Body of pancreas (tissue), 4 donors: ENCODE results near the gene CYP1B1. TPM values are rescaled to one million over a fixed set of nuclear protein-coding genes. Genes with fewer than 3 reads are reported as not detected.
"Not testable (repeated sequence)": the region's sequence is repeated elsewhere in the genome, so short reads cannot be mapped to it uniquely, and the experiment has no call there.

Experiments
- ATAC-seq: fragments of 150-250 bp; one replicate; pipeline ENCODE4 v1.9.1; 2016
- DNase-seq, 4 donors: peaks; one replicate each; pipeline ENCODE4 v3.0.0-alpha.2; 2019
- H3K27ac ChIP-seq, 4 donors: fragments of 200-600 bp; sonication (generic); 1 replicate in 3 of 4; 2 replicates in 1 of 4; pipeline versions ENCODE4 v1.5.1 to v1.6.1; 2016 to 2019; ENCODE audit warnings: mild to moderate bottlenecking in 1 of 4, mixed read lengths in 1 of 4, moderate library complexity in 1 of 4
- H3K27me3 ChIP-seq, 2 donors: fragments of 200-600 bp; sonication (generic); one replicate each; pipeline ENCODE4 v1.6.0; 2016; ENCODE audit warnings: mild to moderate bottlenecking in 1 of 2
- H3K36me3 ChIP-seq, 2 donors: fragments of 200-600 bp; sonication (generic); replicated peaks in 1 of 2; 2 replicates each; pipeline ENCODE4 v1.5.1; 2016; ENCODE audit warnings: low read depth in 2 of 2; ENCODE audit not compliant: insufficient read depth in 1 of 2
- H3K4me1 ChIP-seq: fragments of 200-600 bp; sonication (generic); one replicate; pipeline ENCODE4 v1.6.0; 2016
- H3K4me3 ChIP-seq, 2 donors: fragments of 200-600 bp; sonication (generic); 1 replicate in 1 of 2; 2 replicates in 1 of 2; pipeline ENCODE4 v1.5.1; 2016 to 2019
- H3K9me3 ChIP-seq, 3 donors: fragments of 200-600 bp; sonication (generic); 1 replicate in 2 of 3; 2 replicates in 1 of 3; pipeline ENCODE4 v1.5.1; 2016
- POLR2A ChIP-seq, 3 donors: fragments of 450-650 bp; IDR thresholded peaks; one replicate each; pipeline ENCODE4 v1.6.1; 2016; ENCODE audit warnings: antibody characterized with exemption in 3 of 3, mild to moderate bottlenecking in 2 of 3
- WGBS, 2 donors: methylation state at CpG; one replicate each; pipeline ENCODE4 v1.1.5; 2017; 5-methylcytosine and 5-hydroxymethylcytosine counted together
- intact Hi-C: fragments of 100-400 bp; cut with DNase I; formaldehyde crosslinking; loops from one replicate; pipeline ENCODE4 v1.15.1; 2023
- total RNA-seq, 2 donors: library from RNA; depleted of rRNA; stranded (reverse); fragments of >200 nt; gene quantifications; one replicate each; pipeline ENCODE4 v1.1.0, GENCODE V29; 2016
- TF ChIP-seq, protein P1 (sequence below), 7 experiments: fragments of 450-650 bp in 4 of 7; fragments of 200-600 bp in 3 of 7; sonication (generic) in 3 of 7; IDR thresholded peaks; one replicate each; pipeline ENCODE4 v1.5.1; 2016 to 2019; ENCODE audit warnings: antibody characterized with exemption in 7 of 7

CYP1B1 gene
- total RNA-seq, 2 donors from 2014 or later, result 9.1 to 22.4 TPM

DNA sequence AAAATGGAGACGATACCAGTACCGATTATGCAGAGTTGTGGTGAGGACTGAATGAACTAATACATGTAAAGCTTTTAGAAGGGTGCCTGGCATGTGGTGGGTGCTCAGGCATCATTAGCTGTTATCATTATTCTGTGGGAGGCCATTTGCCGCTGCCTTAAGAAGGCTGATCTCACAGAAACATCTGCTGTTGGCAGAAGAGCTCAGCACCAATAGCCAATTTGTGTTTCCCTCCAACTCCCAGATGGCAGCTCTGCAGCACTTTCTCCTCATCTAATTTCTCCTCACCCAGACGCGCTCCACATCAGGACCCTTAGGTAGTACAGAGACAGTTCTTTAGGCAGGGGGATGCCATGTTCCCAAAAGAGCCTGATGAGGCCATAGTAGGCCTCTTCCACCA lies 15.8 kb upstream of the CYP1B1 start:
- Histone ChIP-seq H3K36me3 (no peaks in the 10 kb centered on the region), H3K9me3 (no peaks in the 10 kb centered on the region), H3K4me3 (no peak overlapping the region), H3K4me1 (no peaks in the 10 kb centered on the region), H3K27me3 (no peaks in the 10 kb centered on the region), H3K27ac (peak overlapping the region in 1 of 4 donors; percentile 7)
- DNase-seq (no peak), ATAC-seq (no peak)
- intact Hi-C loops, result no loop called here
- TF ChIP-seq, protein P1, sequence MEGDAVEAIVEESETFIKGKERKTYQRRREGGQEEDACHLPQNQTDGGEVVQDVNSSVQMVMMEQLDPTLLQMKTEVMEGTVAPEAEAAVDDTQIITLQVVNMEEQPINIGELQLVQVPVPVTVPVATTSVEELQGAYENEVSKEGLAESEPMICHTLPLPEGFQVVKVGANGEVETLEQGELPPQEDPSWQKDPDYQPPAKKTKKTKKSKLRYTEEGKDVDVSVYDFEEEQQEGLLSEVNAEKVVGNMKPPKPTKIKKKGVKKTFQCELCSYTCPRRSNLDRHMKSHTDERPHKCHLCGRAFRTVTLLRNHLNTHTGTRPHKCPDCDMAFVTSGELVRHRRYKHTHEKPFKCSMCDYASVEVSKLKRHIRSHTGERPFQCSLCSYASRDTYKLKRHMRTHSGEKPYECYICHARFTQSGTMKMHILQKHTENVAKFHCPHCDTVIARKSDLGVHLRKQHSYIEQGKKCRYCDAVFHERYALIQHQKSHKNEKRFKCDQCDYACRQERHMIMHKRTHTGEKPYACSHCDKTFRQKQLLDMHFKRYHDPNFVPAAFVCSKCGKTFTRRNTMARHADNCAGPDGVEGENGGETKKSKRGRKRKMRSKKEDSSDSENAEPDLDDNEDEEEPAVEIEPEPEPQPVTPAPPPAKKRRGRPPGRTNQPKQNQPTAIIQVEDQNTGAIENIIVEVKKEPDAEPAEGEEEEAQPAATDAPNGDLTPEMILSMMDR (IDR thresholded peaks at IDR 0.05), result no peak
- TF ChIP-seq POLR2A (IDR thresholded peaks at IDR 0.05), result no peak
- WGBS, 2 donors, result 92 to 97% methylated on average over 5 of the region's 5 CpGs

DNA sequence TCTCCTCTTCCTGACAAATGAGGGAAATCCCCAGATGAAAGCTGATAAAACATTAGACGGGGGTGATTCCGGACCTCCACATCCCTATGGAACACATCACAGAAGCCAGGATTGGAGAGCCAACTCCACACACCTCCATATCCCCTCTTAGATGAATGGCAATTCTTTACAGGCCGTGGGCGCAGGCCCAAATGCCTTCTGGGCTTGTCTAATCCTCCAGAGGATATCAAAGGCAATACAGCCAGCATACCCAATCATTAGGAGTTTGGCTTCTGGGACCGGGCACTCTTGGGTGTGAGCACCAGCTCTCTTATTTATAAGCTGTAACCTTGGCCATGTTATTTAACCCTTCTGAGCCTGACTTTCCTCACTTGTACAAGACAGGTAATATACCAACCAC lies 15.0 kb upstream of the CYP1B1 start:
- TF ChIP-seq POLR2A (IDR thresholded peaks at IDR 0.05), result no peak
- TF ChIP-seq, protein P1 (IDR thresholded peaks at IDR 0.05), result no peak
- intact Hi-C loops, result no loop called here

DNA sequence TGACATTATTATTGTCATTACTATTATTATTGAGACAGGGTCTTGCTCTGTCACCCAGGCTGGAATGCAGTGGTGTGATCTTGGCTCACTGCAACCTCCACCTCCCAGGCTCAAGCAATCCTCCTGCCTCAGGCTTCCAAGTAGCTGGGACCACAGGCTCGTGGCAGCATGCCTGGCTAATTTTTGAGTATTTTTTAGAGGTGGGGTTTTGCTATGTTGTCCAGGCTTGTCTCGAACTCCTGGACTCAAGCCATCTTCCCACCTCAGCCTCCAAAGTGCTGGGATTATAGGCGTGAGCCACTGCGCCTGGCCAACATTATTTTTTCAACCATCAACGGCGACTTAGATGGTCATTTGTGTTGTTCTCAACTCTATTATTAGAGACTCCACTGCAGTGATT lies 14.3 kb upstream of the CYP1B1 start:
- 83 to 84% methylated on average over 6 of the region's 6 CpGs for WGBS, 2 donors
- H3K4me1 ChIP-seq, H3K27me3 ChIP-seq, ATAC-seq, H3K9me3 ChIP-seq, intact Hi-C loops, H3K36me3 ChIP-seq, DNase-seq, H3K4me3 ChIP-seq, H3K27ac ChIP-seq: not testable (repeated sequence)

More for the DNA sequence above, 15.0 kb upstream of the CYP1B1 start:
- Histone ChIP-seq H3K27me3 (no peaks in the 10 kb centered on the region), H3K4me1 (no peaks in the 10 kb centered on the region), H3K27ac (no peak overlapping the region), H3K4me3 (no peak overlapping the region), H3K36me3 (no peaks in the 10 kb centered on the region), H3K9me3 (no peaks in the 10 kb centered on the region)
- ATAC-seq, result no peak
- WGBS, 2 donors, result 66 to 79% methylated on average over 5 of the region's 5 CpGs
- no peak for DNase-seq

DNA sequence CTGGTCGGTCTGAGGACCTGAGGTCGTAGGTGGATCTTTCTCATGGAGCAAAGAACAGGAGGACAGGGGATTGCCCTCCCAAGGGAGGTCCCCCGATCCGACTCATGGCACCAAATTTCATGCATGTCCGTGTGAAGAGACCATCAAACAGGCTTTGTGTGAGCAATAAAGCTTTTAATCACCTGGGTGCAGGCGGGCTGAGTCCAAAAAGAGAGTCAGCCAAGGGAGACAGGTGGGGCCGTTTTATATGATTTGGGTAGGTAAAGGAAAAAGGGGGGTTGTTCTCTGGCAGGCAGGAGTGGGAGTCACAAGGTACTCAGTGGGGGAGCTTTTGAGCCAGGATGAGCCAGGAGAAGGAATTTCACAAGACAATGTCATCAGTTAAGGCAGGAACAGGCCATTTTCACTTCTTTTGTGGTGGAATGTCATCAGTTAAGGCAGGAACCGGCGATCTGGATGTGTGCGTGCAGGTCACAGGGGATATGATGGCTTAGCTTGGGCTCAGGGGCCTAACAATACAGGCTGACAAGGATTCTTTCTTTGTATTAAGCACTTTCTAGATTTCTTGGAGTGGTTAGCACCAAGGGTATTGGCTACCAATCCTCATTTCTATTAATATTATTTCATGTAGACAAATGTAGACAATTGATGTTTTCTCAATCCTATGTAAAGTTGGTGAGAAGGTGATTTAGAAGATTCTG lies 10.2 kb upstream of the CYP1B1 start:
- WGBS, 2 donors, result 78 to 81% methylated on average over 10 of the region's 10 CpGs

DNA sequence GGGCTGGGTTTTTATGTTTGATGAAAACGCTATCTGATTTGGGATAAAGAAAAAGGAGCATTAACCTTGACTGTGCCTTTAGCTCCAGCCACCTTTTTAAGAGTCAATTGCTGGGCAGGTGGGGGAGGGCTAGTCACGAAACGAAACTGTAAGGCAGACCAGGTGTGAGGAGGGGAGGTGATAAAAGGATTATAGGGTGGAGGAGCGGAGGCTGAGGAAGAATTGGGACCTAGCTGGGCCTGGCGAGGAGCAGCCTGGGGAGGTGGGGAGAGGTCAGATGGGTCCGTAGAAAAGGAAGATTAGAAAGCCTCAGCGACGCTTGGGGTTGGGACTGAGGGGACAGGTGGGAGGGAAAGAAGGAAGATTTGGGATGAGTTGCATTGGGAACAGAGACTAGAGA lies 8.6 kb upstream of the CYP1B1 start:
- H3K27ac ChIP-seq, H3K4me3 ChIP-seq, ATAC-seq, intact Hi-C loops, DNase-seq, H3K4me1 ChIP-seq, H3K27me3 ChIP-seq, H3K36me3 ChIP-seq, H3K9me3 ChIP-seq: not testable (repeated sequence)
- 48 to 57% methylated on average over 8 of the region's 8 CpGs for WGBS, 2 donors

More for the DNA sequence above, 10.2 kb upstream of the CYP1B1 start:
- intact Hi-C loops, H3K27me3 ChIP-seq, H3K27ac ChIP-seq, H3K36me3 ChIP-seq, H3K9me3 ChIP-seq, DNase-seq, H3K4me1 ChIP-seq, ATAC-seq, H3K4me3 ChIP-seq: not testable (repeated sequence)

DNA sequence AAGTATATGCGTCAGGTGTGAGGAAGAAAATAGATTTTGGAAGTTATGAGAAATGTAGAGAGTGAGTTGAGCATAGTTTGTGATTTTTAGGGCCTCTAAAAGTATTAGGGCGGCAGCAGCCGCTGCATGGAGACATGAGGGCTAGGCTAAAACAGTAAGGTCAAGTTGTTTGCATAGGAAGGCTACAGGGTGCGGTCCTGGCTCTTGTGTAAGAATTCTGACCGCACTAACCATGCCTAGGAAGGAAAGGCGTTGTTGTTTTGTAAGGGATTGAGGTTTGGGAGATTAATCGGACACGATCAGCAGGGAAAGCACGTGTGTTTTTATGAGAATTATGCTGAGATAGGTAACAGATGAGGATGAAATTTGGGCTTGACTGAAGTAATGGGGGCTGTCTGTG lies 6.8 kb upstream of the CYP1B1 start:
- H3K36me3 ChIP-seq, intact Hi-C loops, H3K9me3 ChIP-seq, H3K4me1 ChIP-seq, H3K27me3 ChIP-seq, DNase-seq, ATAC-seq, H3K27ac ChIP-seq, H3K4me3 ChIP-seq: not testable (repeated sequence)
- 71 to 76% methylated on average over 9 of the region's 9 CpGs for WGBS, 2 donors

DNA sequence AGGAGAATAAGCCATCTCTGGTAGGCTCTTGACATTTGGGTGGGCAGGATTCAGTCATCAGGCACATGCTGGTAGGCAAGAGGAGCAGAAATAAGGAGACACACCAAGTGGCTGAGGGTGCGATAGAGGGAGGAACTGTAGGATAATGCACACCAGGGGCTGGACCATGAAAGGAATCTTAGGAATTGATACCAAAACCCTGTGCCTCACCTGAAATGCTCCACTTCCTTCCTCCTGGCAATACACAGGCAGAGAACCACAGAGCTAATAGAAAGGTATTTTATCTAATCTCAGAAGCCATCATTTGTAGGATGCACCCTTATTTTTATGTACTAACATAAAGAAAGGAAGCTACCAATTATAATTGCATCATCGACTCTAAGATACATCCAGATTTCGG lies 4.4 kb upstream of the CYP1B1 start:
- ATAC-seq (no peak), DNase-seq (no peak)
- no peaks in the 10 kb centered on the region for H3K36me3 ChIP-seq
- no peaks in the 10 kb centered on the region for H3K9me3 ChIP-seq
- no peak overlapping the region for H3K27ac ChIP-seq
- intact Hi-C loops, result no loop called here
- 76 to 91% methylated on average over 3 of the region's 3 CpGs for WGBS, 2 donors
- TF ChIP-seq, protein P1 (IDR thresholded peaks at IDR 0.05), result no peak
- no peak for TF ChIP-seq POLR2A (IDR thresholded peaks at IDR 0.05)
- H3K27me3 ChIP-seq, result no peaks in the 10 kb centered on the region
- peaks cover 27% of the 10 kb centered on the region for H3K4me1 ChIP-seq
- H3K4me3 ChIP-seq, result no peak overlapping the region
